ENCODE measurements around the gene SLC30A5. TPM values are rescaled to one million over a fixed set of nuclear protein-coding genes. Genes with fewer than 3 reads are reported as not detected.
A peak's percentile ranks its signal among the peaks of the same experiment; 100 is the strongest.
"Not testable (repeated sequence)": the region's sequence is repeated elsewhere in the genome, so short reads cannot be mapped to it uniquely, and the experiment has no call there.

The SLC30A5 gene
- total and polyA plus RNA-seq, 2 of the 13 experiments (the other 11 are each of a cell fraction or from before 2014, with no cell fraction given): 46.0 to 53.6 TPM

DNA sequence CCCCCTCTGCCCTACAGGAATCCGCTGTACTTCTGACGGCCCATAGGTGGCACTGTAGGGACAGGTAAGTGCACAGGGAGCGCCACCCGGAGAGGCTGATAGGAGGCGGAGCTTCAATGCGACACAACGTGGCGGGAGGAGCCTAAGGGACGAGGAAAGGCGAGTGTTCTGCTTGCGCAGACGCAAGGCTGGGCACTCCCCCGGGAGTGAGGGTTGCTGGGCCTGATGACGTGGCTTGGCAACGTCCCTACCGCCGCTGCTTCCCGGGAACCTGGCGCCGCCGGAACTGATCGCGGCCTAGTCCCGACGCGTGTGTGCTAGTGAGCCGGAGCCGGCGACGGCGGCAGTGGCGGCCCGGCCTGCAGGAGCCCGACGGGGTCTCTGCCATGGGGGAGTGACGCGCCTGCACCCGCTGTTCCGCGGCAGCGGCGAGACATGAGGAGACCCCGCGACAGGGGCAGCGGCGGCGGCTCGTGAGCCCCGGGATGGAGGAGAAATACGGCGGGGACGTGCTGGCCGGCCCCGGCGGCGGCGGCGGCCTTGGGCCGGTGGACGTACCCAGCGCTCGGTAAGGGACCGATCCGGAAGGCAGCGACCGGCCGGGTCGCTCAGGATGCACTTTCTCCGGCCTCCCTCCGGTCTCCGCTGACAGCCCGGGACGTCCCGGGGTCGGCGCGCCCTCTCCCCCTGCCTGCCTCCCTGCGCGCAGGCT lies at the start of gene SLC30A5 (continued):
- TF ChIP-seq SKI (IDR thresholded peaks at IDR 0.05; ENCODE audit: partially characterized antibody) (peak; percentile 65), NCOA1 (CRISPR knock-in tag; IDR thresholded peaks at IDR 0.05) (0 out of 2 replicates have a peak, but pooled peaks have one; percentile 22), HDAC2 (CRISPR knock-in tag; IDR thresholded peaks at IDR 0.05) (peak; percentile 45; the same call in 1 of the 2 replicates), ZNF766 (CRISPR knock-in tag; IDR thresholded peaks at IDR 0.05; ENCODE audit: borderline replicate concordance) (peak; percentile 60; the same call in 1 of the 2 replicates), SCMH1 (CRISPR knock-in tag; IDR thresholded peaks at IDR 0.05; ENCODE audit: borderline replicate concordance) (no peak), HCFC1 (IDR thresholded peaks at IDR 0.05; ENCODE audit: low read depth, low read length) (no peak), BATF2 (CRISPR knock-in tag; IDR thresholded peaks at IDR 0.05) (0 out of 2 replicates have a peak, but pooled peaks have one; percentile 60), NCOA5 (CRISPR knock-in tag; IDR thresholded peaks at IDR 0.05) (no peak), E2F5 (CRISPR knock-in tag; conservative IDR thresholded peaks at IDR 0.05) (peak; percentile 59; the same call in 1 of the 2 replicates), ZNF619 (CRISPR knock-in tag; IDR thresholded peaks at IDR 0.05) (no peak), ZNF205 (CRISPR knock-in tag; IDR thresholded peaks at IDR 0.05) (peak; percentile 20; the same call in 1 of the 2 replicates)
- TF ChIP-seq, protein P1, sequence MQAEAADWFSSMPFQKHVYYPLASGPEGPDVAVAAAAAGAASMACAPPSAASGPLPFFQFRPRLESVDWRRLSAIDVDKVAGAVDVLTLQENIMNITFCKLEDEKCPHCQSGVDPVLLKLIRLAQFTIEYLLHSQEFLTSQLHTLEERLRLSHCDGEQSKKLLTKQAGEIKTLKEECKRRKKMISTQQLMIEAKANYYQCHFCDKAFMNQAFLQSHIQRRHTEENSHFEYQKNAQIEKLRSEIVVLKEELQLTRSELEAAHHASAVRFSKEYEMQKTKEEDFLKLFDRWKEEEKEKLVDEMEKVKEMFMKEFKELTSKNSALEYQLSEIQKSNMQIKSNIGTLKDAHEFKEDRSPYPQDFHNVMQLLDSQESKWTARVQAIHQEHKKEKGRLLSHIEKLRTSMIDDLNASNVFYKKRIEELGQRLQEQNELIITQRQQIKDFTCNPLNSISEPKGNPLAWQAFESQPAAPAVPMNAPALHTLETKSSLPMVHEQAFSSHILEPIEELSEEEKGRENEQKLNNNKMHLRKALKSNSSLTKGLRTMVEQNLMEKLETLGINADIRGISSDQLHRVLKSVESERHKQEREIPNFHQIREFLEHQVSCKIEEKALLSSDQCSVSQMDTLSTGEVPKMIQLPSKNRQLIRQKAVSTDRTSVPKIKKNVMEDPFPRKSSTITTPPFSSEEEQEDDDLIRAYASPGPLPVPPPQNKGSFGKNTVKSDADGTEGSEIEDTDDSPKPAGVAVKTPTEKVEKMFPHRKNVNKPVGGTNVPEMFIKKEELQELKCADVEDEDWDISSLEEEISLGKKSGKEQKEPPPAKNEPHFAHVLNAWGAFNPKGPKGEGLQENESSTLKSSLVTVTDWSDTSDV (CRISPR knock-in tag; IDR thresholded peaks at IDR 0.05): peak; percentile 96

DNA sequence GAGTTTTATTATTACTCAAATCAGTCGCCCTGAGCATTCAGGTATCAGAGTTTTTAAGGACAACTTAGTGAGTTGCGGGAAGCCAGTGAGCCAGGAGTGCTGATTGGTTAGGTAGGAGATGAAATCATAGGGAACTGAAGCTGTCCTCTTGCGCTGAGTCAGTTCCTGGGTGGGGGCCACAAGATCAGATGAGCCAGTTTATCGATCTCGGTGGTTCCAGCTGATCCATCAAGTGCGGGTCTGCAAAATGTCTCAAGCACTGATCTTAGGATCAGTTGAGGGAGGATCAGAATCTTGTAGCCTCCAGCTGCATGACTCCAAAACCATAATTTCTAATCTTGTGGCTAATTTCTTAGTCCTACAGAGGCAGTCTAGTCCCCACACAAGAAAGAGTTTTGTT lies 48.6 kb upstream of the SLC30A5 start:
- H3K4me3 ChIP-seq (replicated peaks in 1 of 3; ENCODE audit: insufficient read depth in 1 of 3, low read depth in 2 of 3, low read length in 3 of 3); CTCF ChIA-PET (ENCODE audit: low intra/inter-chr PET ratio, low total read pairs); POLR2A ChIA-PET; H3K9ac ChIP-seq (ENCODE audit: insufficient read depth, low read depth, low read length); H3K36me3 ChIP-seq (replicated peaks in 1 of 2; ENCODE audit: control insufficient read depth in 1 of 2, insufficient read depth in 2 of 2, low read length in 2 of 2); in situ Hi-C loops (cut with HindIII; ENCODE audit: extremely low pct_ligation_motif_present, low pct_unique_long_range_greater_than_20kb); FAIRE-seq; H2AFZ ChIP-seq (ENCODE audit: low read length); H3K79me2 ChIP-seq (ENCODE audit: insufficient read depth, low read length); H4K20me1 ChIP-seq (ENCODE audit: insufficient read depth, low read length); H3K27ac ChIP-seq (ENCODE audit: extremely low read length, insufficient read depth, low read length); H3K27me3 ChIP-seq (ENCODE audit: control insufficient read depth in 1 of 2, insufficient read depth in 2 of 2, low read length in 2 of 2); H3K4me2 ChIP-seq (ENCODE audit: low read depth, low read length); DNase-seq (ENCODE audit: low spot score); intact Hi-C loops (cut with micrococcal nuclease; ENCODE audit: unreplicated experiment); H3K9me3 ChIP-seq (ENCODE audit: low read length); ATAC-seq; BruUV-seq (replicated peaks): not testable (repeated sequence)
- 99% methylated on average over 6 of the region's 6 CpGs for WGBS (ENCODE audit: low lambda C conversion rate)
- H3K4me1 ChIP-seq (ENCODE audit: insufficient read depth, low read length): peaks cover 43% of the 10 kb centered on the region
